GM18519 (cell line): Measurements from ENCODE around the gene OR6K3.
"Not testable (repeated sequence)": the region's sequence is repeated elsewhere in the genome, so short reads cannot be mapped to it uniquely, and the experiment has no call there.

Source experiments
- ATAC-seq: cut with Tn5 transposase; IDR thresholded peaks from one replicate; pipeline ENCODE4 v1.9.1; 2021; ENCODE audit warnings: mild to moderate bottlenecking, moderate library complexity; ENCODE audit not compliant: unreplicated experiment, low FRiP score

OR6K3 gene

GRCh38 chr1:158688343-158688742 is 32.2 kb downstream of the OR6K3 start:
- ATAC-seq, result not testable (repeated sequence)

DNA sequence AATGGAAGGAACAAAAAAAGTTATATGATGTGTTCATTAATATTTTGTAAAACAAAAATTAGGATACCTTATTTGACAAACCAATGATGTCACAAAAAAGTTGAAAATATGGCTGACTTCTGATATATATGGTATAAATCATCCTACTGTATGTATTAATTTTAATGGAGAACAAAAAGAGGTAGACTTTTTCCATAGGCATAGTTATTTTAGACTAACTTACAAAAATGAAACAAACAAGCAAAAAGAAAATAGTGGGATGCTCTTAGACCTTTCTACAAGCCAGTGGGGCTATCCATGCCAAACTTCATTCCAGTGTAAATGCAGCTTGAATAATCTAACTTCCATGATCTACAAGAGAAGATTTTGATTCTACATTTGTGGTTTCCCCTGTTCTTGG is 33.5 kb downstream of the OR6K3 start:
- ATAC-seq, result no peak

GRCh38 chr1:158686111-158687009 is 34.2 kb downstream of the OR6K3 start, which contains the start of gene SPTA1:
Gene SPTA1, minus strand, starts transcription at chr1:158686715. Its CDS starts 198 bp downstream, at chr1:158686517.
- no peak for ATAC-seq

- no peak for ATAC-seq
Observed at GRCh38 chr1:158685085-158685484, 35.4 kb downstream of the OR6K3 start.

GRCh38 chr1:158681606-158682005 is 38.9 kb downstream of the OR6K3 start:
- no peak for ATAC-seq

DNA sequence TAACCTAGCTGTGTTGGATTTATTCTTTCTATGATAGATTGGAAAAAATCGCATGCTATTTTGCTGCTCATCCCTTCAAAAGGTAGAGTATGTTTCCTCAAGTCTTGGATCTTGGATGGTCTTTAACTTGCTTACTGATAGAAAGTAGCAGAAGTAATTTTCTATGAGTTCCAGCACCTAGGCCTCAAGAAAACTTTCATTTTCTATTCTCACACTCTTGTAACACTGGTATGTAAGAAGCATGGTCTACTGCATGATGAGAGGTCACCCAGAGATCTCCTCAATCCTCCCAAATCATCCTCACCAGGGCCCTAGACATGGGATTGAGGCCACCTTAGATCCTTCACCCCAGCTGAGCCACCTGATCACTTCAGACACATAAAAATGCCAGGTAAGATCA is 41.2 kb downstream of the OR6K3 start:
- no peak for ATAC-seq

- no peak for ATAC-seq
Observed at GRCh38 chr1:158675563-158676323, 44.8 kb downstream of the OR6K3 start.

DNA sequence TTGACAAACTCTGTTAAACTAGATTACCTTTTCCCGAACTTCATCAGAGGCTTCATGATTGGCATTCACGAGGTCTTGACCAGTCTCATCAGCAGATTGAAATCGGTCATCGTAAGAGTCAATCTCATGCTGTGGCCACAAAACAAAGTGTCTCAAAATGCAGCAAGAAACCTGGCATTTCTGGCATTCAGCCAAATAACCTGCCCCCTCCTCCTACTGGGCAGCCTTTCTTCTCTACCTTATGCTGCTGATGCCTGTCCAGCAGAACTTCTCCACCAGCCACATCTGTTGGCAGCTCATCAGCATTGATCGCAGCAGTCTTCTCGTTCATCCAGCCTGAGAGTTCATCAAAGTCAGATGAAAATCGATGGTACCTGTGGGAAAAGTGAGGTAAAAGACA is 46.2 kb downstream of the OR6K3 start:
- ATAC-seq, result no peak
